ENCODE results near the gene GLB1L3. TPM values are rescaled to one million over a fixed set of nuclear protein-coding genes. Genes with fewer than 3 reads are reported as not detected.
"Not testable (repeated sequence)": the region's sequence is repeated elsewhere in the genome, so short reads cannot be mapped to it uniquely, and the experiment has no call there.

Gene GLB1L3
- polyA plus RNA-seq, 1 donor, result 0.10 TPM

DNA sequence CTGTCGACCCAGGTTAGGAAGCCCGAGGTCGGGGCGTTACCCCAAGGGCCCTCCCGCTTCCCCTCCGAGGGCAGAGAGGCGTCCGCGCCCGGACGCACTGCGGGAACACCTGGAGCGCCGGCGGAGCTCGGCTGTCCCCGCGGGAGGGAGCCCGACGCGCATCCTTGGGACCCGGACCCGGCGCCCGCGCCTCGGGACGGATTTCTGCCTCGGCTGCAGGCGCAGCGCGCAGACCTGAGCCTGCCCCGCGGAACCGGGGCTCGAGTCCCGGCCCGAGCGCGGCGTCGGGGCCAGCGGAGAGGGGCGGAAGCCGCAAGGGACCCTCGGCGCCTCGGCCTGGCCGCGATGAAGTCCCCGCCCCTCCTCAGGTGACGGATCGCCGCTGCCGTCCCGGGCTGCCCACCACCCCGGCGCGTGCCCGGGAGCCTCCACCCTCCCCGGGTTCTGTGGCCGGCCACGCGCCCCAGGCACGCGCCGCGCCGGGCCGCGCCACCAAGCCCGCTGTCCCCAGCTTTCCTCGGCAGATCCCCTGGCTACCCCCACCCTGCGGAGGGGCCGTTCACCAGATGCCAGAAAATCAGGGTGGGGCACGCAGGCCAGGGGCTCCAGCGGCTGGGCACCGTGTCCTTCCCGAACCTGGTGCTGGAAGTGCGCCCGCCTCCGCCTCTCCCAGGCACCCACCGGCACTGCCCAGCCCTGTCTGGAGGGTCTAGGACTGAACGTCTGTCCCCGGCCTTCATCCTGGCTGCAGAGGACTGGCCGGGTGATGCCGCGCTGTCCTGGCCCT lies 410 bp downstream of the GLB1L3 start:
- no peak for DNase-seq

DNA sequence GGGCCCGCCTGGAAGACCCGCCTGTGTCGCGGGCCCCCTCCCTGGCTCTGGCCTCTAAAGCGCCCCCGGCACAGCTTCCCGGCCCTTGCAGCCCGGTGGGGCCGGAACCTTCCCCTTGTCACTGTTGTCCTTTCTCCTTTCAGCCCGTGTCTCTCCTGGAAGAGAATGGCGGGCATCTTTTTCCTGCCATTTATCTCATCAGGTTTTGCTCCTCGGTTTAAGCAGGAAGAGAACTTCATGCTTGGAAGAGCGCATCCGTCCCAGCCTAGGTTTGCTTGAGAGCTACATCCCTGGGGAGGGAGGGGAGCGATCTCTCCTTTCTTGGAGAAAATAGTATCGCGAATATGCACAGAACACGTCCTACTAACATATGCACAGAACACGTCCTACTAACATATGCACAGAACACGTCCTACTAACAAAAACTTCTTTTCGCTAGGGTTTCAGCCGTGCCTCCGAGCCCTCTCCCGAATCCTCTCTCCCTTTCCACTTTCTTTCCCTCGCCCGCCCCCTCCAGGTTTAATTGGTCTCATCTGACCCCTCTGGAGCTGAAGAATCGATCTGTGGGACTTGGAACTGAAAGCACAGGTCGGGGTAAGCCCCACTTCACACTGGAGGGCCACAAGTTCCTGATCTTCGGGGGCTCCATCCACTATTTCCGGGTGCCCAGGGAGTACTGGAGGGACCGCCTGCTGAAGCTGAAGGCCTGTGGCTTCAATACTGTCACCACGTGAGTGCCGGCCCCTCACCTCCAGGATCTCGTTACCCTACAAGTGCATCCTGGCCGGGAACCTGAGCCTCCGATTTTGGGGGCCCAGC lies 1.2 kb downstream of the GLB1L3 start:
- DNase-seq, result no peak

DNA sequence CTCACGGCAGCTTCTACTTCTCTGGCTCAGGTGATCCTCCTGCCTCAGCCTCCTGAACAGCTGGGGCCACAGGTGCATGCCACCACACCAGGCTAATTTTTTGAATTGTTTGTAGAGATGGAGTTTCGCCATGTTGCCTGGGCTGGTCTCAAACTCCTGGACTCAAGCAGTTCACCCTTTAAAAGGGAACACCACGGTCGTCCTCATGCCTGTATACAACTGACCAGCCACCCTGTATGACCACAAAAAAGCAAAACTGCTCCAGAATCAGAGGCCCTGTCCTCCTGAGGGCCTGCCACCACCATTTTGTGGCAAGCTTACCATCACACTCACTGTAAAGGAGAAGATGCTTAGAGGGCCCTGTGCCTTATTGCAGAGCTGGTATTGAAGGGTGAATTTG lies 2.2 kb downstream of the GLB1L3 start:
- no peak for DNase-seq

DNA sequence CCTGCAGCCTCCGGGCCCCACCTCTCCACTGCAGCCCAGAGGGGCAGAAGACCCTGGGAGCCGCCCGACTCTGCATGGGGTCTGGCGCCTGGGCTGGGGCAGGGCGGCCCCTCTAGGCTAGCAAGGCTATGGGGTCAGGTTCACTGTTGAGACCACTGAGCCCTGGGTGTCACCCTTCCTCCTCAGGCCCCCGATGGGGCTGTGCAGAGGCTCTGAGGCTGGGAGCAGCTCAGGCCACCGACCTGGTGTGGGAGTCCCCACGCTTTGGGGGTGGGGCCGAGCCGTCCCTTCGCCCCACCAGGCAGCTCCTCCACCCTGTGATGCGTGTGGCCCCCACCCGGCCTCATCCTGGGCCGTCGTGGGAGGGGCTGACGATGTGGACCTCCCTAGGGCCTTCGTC lies 5.5 kb downstream of the GLB1L3 start:
- DNase-seq, result not testable (repeated sequence)

DNA sequence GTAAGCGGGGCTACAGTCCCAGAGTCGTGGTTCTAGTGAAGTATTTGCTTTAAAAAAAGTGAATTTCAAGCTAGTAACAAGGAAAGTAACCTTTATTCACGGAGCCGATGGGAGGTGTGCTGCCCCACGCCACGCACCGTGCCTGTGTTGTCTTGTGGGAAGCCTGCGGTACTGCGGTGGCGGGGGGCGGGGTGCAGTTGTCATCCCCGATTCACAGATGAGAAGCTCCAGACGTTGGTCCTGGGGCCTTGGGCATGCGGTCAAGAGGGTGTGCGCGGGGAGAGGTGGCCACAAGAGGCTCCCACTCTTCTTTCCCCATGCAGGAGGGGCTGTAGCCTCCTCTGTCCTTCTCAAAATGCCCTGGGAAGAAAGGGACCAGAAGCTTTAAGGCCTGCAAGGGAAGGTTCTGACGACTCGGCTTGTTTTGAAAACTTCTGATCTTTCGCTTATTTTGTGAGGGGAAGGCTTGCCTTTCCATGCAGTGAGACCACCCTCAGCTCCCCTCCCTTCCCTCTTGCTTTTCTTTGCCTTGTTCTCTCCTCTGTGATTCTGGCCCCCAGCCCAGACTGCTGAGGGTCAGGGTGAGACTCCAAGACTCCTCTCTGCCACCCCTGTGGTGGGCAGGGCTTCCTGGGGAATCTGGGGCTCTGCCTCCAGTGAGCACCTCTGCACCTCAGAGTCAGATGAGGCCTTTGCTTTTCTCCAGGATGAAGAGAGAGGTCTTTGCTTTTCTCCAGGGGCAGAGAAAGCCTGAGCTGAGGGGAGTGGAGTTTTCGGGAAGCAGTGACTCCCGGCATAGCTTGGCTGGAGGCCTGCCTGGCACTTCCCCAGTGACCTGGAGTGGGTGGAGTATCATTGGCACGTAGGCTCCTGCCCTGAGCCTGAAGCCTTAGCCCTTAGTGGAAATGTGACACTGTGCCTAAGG lies 6.2 kb downstream of the GLB1L3 start:
- DNase-seq, result no peak

DNA sequence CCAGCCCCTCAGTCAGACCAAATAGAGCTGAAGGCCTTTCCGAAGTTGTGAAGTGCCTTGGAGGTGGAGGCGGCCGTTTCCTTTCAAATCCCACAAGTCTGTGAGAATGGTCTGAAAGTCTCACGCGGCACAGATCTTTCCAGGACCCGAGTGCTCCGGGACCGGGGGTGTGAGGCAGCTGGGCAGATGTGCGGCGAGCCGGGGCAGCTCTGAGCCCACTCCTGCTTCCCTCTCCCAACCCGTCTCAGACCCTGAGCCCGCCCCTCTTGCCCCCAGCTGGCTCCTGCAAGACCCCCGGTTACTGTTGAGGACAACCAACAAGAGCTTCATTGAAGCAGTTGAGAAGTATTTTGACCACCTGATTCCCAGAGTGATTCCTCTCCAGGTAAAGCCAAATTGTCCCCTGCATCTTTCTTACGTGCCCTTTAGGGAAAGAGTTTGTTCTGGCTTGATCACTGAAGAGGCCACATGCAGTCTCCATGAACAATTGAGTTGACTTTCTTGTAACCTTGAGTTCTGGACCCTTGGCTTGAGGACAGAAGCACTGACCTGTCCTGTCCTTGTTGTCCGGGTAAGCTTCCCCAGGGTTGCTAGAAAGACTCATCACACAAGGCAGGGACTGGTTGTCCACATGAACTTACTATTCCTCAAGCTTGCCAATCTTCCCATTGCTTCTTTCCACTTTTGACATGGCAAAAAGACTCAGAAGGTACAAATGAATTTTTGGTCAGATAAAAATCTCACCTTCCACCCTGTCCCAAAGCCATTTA lies 7.5 kb downstream of the GLB1L3 start:
- no peak for DNase-seq

DNA sequence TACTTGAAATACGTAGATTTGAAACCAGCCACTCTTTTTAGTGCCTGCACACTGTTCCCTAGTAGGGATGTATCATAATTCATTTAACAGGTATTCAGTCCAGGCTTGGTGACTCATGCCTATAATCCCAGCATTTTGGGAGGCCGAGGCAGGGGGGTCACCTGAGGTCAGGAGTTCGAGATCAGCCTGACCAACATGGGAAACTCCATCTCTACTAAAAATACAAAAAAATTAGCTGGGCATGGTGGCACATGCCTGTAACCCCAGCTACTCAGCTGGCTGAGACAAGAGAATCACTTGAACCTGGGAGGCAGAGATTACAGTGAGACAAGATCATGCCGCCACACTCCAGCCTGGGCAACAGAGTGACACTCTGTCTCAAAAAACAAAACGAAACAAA lies 8.2 kb downstream of the GLB1L3 start:
- not testable (repeated sequence) for DNase-seq

DNA sequence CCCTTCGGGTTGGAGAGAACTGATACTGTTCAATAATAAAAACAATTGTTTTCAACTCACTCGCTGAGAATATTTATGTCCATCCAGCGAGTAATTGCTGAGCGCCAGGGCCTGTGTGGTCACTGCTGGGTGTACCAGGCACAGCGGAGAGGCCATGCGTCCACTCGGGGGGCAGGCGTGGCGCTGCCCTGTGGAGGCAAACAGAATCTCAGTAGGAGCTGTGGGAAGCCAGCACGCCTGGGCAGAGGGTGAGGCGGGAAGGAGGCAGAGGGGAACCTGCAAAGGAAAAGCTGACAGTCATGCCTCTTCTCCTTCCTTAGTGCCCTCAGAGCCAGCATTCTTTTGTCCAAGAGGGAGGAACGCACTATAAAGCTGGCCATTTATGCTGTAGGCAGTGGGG lies 11.4 kb downstream of the GLB1L3 start:
- DNase-seq, result no peak

DNA sequence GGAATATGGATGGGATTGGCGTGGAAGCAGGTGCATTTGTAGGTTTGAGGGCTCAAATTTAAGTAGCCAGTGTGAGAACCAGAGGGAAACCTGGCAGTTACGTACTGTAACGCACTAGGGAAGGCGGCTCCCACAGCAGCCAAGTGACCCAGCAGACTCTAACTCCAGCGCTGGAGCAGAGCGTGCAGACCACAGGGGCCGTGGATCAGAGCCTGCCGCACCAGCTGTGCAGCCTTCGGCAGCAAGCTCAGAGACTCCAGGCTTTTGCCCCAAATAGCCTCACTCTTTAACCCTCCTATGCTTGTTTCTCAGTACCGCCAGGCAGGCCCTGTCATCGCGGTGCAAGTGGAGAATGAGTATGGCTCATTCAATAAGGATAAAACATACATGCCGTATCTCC lies 12.3 kb downstream of the GLB1L3 start:
- no peak for DNase-seq

DNA sequence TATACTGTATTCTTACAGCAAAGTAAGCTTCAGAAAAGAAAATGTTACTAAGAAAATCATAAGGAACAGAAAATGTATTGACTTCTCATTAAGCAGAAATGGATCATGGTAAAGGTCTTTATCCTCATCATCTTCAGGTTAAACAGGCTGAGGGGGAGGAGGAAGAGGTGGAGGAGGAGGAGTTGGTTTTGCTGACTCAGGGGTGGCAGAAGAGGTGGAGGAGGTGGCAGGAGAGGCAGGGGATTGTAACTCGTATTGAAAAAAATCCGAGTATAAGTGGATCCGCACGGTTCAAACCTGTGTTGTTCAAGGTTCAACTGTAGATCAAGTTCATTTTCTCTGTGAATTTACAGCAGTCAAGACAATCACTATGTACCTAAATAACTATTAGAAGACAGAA lies 13.0 kb downstream of the GLB1L3 start:
- no peak for DNase-seq

DNA sequence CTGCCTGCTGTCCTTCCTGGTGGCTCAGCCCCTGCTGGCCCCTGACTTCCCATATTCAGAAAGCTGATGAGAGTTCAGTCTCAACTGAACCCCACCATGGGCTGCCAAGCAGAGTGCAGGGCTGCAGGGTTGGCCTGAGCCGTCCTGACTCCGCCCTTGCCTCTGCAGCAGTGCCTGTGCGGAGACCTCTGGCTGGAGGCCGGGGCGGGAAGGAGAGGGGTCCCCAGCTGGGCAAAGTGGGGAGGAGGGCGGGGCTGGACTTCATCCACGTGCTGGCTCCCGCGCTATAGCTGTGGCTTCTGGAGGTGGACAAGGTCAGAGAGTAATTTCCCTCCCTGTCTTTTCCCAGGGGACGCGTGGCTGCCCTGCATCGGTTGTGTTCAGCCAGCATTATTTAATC lies 13.6 kb downstream of the GLB1L3 start:
- DNase-seq, result no peak

DNA sequence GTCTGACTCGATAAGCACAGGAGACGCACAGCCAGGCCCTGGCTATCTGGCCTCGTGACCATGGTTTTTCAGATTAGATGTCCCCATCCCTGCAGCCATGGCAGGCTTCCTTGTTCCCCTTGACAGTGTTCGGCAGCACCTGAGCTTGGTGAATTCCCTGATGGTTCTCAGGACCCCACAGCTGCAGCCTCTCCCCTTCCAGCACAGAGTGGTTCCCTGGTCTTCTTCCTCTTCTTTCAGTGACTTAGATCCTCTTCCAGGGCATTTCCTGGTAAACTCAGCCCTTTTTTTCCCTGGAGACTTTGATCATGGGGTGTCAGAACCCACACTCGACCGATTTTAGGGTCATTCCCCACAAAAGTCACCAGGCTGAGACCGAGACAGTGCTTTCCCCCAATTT lies 14.5 kb downstream of the GLB1L3 start:
- DNase-seq, result no peak

DNA sequence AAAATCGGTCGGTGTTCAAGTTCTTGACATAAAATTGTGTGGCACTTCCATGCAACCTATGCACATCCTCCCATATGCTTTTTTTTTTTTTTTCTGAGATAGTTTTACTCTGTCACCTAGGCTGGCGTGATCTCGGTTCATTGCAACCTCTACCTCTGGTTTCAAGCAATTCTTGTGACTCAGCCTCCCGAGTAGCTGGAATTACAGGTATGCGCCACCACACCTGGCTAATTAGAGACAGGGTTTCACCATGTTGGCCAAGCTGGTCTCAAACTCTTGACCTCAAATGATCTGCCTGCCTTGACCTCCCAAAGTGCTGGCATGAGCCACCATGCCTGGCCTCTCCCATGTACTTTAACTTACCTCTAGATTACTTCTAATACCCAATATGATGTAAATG lies 15.0 kb downstream of the GLB1L3 start:
- DNase-seq, result no peak

DNA sequence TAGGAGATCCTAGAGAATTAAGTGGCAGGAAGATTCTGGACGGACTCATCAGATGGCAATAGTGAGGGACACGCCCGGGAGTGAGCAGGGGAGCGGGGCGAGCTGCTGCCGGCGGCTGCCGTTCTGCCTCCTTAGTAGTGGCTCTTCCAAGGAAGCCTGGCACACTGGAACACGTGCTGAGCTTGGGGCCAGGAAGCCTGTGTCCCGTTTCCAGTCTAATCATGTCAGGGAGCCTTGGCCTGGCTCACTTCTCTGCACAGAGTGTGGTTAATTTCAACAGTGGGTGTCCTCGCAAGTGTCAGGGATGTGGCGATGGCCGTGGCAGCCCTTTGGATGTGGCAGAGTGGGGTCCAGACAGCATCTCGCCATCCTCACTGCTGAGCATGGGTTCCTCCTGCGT lies 16.5 kb downstream of the GLB1L3 start:
- DNase-seq, result no peak

DNA sequence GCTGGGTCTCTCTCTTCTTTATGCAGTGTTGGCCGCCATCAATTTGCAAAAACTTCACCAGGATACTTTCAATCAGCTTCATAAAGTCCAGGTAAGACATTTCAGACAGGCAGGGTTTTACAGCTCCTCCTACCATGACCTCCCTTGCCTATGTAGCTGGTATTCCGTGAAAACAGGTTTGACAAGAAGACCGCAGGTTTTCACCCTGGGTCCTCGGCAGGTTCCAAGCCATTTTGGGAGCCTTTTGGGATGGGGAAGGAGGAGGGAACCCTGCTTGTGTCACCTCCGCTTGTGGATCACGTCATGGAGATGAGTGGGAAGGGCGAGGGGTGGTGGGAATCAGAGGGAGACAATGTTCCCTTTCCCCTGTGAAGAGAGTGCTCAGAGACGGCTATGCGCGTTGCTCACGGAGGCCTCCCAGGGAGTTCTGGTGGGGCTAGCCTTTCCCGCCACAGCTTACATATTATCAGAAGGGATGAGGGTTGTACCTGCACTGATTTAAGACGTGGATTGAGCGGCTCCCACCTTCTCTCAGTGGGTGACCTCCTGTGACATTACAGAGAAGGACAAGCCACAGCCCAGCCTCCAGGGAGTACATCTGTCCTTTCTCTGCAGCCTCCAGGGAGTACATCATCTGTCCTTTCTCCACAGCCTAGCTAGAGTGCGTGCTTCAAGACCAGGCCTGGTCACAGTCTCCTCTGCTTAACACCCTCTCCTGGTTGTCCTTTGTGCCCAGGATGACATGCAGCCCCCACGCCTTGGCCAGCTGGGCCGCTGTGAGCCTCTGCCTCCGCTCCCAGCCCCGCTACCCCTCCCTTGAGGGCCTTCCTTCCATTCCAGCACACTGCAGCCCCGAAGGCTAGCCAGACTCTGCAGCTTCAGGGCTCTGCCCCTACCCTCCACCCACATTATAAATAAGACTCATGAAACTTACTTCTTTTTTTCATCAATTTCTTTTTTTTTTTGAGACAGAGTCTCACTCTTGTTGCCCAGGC lies 17.2 kb downstream of the GLB1L3 start:
- no peak for DNase-seq

DNA sequence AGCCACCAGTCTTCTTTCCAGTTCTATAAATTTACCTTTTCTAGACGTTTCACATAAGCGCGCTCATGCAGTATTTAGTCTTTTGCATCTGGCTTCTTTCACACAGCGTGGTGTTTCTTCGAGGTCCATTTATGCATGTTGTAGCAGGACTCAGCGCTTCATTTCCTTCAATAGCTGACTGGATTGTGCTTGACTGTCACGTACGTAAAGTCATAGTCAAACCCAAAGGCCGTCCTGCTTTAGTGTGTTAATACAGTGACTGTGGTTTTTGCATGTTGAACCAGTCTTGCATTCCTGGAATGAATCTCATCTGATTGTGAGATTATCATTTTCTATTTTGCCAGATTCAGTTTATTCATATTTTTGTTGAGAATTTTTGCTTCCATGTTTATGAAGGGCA lies 18.5 kb downstream of the GLB1L3 start:
- no peak for DNase-seq

DNA sequence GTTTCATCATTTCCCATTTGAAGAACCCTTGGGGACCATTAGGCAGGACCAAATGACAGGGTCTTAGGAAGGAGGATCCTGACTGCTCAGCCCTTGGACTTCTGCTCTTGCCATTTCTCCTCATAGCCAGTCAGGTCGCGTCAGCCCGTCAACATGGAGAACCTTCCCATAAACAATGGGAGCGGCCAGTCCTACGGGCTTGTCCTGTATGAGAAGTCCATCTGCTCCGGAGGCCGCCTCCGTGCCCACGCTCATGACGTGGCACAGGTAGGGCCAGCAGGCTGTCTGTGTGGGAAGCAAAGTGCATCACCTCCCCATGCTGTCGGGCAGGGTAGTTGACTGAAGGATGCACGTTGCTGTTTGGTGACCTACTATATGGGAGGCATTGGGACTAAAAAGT lies 36.0 kb downstream of the GLB1L3 start:
- DNase-seq, result no peak

DNA sequence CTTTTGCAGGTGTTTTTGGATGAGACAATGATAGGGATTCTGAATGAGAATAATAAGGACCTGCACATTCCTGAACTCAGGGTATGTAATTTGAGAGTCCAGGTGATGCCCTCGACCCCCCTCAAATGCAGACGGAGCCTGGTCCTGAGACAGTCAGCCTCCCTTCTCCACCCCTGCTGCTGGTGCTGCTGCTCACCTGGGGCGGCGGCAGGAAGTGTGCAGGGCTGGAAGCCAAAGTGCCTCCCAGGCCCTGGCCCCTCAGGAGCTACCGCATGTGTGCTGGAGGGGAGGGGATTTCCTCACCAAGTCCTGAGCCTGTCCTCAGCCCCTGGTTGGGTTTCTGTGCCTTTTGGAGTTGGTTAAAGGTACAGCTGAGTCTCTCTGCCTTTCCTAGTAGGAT lies 36.6 kb downstream of the GLB1L3 start:
- DNase-seq, result no peak

DNA sequence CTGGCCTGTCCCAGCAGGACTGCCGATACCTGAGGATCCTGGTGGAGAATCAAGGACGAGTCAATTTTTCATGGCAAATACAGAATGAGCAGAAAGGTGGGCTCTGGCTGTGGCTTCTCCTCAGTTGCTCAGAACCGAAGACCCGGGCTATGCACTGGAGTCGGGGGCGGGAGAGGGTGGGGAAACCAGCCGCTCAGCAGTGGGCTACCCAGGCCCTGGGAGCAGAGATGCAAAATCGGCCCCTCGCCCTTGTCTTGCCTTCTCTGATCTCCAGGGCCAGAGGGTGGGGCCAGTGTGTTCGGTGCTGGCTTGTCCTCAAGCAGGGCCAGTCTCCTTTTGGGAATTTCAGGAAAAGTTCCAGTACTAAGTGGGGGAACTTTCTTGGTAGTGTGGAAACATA lies 37.2 kb downstream of the GLB1L3 start:
- DNase-seq, result no peak

DNA sequence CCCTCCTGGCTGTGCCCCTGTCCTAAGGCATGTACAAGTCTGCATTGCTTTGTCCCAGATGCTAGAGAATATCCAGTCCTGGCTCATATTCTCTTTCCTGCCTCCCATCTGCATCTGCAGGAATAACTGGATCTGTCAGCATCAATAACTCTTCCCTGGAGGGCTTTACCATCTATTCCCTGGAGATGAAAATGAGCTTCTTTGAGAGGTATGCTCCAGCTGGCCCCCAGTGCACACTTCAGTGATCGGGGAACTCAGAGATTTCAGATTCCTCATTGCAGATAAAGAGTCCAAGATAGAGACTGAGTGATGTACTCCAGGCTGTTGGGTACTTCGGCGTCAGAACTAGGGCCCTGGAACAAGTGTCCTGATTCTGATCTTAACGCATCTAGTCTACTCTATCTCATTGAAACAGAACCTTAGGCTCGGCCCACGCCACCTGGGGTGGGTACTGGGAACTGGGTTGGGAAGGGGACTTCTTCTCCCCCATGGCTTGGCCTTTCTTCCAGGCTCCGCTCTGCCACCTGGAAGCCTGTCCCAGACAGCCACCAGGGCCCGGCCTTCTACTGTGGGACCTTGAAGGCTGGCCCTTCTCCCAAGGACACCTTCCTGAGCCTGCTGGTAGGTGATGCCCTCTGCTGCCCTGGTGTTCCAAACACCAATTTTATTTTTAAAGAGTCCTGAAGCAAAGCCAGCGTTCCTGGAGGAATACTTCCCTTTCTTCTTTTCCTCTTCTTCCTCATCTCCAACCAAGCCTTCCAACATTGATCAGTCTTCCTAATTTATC lies 37.8 kb downstream of the GLB1L3 start:
- no peak for DNase-seq
